Stimulated activated memory B cell treated with anti-CD40 and anti-IgM and Interleukin-4, amounts not matched to agents 10 μg/mL and 1 μg/mL and 100 μg/mL, for 72 hours (primary cell): Measurements from ENCODE around the gene GMPPA.
A peak's percentile ranks its signal among the peaks of the same experiment; 100 is the strongest.

Experiments
- ATAC-seq: fragments of 150-1000 bp; cut with Tn5 transposase; 2 replicates; pipeline ENCODE4 v1.10.0; 2021
- H3K27ac Mint-ChIP-seq: one replicate; pipeline ENCODE4 v1.8.0; 2022; ENCODE audit warnings: mild to moderate bottlenecking, mixed read lengths
- H3K27me3 Mint-ChIP-seq: one replicate; pipeline ENCODE4 v1.8.0; 2022; ENCODE audit warnings: mixed read lengths
- H3K36me3 Mint-ChIP-seq: one replicate; pipeline ENCODE4 v1.8.0; 2022; ENCODE audit warnings: mixed read lengths
- H3K4me1 Mint-ChIP-seq: one replicate; pipeline ENCODE4 v1.8.0; 2022; ENCODE audit warnings: mixed read lengths
- H3K4me3 Mint-ChIP-seq: one replicate; pipeline ENCODE4 v1.8.0; 2022; ENCODE audit warnings: mild to moderate bottlenecking, moderate library complexity, mixed read lengths
- H3K9me3 Mint-ChIP-seq: one replicate; pipeline ENCODE4 v1.8.0; 2022; ENCODE audit warnings: mixed read lengths

The GMPPA gene

DNA sequence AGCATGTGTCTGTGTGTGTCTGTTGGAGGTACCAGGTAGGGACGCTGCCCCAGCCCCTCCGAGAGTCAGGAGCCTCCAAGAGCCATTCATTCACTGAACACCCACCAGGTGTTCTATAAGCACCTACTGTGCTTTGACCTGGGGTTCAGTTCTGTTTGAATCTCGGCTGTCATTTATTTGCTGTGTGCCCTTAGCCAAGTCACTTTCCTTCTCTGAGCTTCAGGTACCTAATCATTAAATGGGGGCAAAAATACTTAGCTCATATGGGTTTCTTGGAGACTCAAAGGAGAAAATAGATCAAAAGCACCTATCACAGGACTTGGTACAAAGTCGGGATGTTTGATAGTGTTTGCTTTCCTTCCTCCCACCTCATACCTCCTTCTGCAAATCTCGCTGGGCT, 28.8 kb downstream of the GMPPA start:
- Mint-ChIP-seq H3K4me3 (no peak overlapping the region), H3K4me1 (peaks cover 8% of the 10 kb centered on the region), H3K36me3 (no peaks in the 10 kb centered on the region), H3K27ac (no peak overlapping the region), H3K9me3 (no peaks in the 10 kb centered on the region), H3K27me3 (peaks cover 78% of the 10 kb centered on the region)
- ATAC-seq, result no peak

DNA sequence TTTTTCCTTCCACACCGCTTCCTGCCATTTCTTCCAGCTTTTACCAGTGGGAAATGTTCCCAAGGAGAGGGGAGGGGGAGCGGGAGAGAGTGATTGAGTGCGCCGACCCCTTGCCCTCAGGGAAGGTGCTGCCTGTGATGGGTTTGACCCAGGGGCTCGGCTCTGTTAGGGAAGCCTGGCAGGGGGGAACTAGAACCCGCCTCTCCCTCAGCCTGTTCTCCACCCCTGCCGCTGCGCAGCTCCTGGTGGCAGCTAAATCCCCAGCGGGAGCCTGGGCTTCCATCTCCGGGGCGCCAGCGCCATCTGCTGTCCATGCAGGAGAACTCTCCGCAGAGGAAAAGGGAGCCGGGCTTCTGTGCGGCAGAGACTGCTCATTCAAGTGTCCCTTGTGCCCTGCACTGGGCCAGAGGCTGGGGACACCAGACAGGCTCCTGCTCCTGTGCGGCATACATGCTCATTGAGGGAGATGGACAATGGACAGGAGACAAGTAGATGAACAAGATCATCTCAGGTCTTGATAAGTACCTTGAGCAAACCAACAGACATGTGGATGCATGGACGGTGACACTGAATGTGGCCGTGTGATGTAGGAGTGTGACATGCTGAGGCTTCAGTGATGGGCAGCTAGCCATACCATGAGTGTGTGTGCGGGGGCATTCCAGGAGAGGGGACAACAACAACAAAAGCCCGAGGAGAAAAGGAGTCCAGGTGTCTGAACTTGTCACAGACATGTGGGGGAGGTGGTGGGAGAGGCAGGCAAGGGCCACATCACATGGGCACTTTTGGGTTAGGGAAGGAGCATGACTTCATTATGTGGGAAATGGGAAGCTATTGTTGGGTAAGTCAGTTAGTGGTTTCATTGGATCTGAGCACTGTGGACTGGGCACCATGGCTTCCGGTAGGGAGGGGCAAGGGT, 31.6 kb downstream of the GMPPA start:
- Mint-ChIP-seq H3K9me3 (no peaks in the 10 kb centered on the region), H3K27me3 (peaks cover 84% of the 10 kb centered on the region), H3K27ac (no peak overlapping the region), H3K4me1 (peaks cover 8% of the 10 kb centered on the region), H3K4me3 (no peak overlapping the region), H3K36me3 (no peaks in the 10 kb centered on the region)
- ATAC-seq, result peak; percentile 76

DNA sequence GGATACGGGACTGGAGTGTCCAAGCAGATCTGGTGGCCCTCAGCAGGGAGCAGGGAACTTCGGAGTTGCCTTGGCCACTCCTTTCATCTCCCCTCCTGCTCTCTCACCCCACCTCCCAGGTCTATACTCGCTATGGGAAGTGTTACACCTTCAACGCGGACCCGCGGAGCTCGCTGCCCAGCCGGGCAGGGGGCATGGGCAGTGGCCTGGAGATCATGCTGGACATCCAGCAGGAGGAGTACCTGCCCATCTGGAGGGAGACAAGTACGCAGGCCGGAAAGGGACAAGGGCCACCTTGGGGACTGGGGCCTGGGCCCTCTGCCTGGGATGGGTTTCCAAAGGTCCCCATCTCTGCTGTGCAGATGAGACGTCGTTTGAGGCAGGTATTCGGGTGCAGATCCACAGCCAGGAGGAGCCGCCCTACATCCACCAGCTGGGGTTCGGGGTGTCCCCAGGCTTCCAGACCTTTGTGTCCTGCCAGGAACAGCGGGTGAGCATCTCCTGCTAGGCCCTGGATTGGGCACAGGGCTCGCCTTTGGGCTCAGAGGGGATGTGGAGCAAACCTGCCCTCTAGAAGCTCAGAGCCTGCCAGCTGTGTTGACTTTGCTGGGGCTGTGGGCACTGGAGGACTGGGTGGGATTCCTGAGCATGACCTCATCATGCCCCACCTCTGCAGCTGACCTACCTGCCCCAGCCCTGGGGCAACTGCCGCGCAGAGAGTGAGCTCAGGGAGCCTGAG, 33.1 kb downstream of the GMPPA start:
- no peak for ATAC-seq
- H3K27me3 Mint-ChIP-seq, result peaks cover 84% of the 10 kb centered on the region

DNA sequence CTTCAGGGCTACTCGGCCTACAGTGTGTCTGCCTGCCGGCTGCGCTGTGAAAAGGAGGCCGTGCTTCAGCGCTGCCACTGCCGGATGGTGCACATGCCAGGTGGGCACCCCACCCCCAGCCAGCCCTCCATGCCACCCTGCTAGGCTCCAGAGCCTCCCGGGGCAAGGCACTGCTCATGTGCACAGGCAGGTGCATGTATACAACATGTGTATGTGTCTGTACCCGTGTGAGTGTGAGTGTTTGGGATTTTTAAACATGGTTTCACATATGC, 33.6 kb downstream of the GMPPA start:
- peaks cover 8% of the 10 kb centered on the region for H3K4me1 Mint-ChIP-seq
- H3K27me3 Mint-ChIP-seq, result peaks cover 84% of the 10 kb centered on the region
- H3K36me3 Mint-ChIP-seq, result no peaks in the 10 kb centered on the region
- H3K27ac Mint-ChIP-seq, result no peak overlapping the region
- no peak overlapping the region for H3K4me3 Mint-ChIP-seq
- no peaks in the 10 kb centered on the region for H3K9me3 Mint-ChIP-seq
- ATAC-seq, result no peak

More for the DNA sequence above, 33.1 kb downstream of the GMPPA start:
- Mint-ChIP-seq H3K27ac (no peak overlapping the region), H3K36me3 (no peaks in the 10 kb centered on the region), H3K4me3 (no peak overlapping the region), H3K9me3 (no peaks in the 10 kb centered on the region), H3K4me1 (peaks cover 8% of the 10 kb centered on the region)

DNA sequence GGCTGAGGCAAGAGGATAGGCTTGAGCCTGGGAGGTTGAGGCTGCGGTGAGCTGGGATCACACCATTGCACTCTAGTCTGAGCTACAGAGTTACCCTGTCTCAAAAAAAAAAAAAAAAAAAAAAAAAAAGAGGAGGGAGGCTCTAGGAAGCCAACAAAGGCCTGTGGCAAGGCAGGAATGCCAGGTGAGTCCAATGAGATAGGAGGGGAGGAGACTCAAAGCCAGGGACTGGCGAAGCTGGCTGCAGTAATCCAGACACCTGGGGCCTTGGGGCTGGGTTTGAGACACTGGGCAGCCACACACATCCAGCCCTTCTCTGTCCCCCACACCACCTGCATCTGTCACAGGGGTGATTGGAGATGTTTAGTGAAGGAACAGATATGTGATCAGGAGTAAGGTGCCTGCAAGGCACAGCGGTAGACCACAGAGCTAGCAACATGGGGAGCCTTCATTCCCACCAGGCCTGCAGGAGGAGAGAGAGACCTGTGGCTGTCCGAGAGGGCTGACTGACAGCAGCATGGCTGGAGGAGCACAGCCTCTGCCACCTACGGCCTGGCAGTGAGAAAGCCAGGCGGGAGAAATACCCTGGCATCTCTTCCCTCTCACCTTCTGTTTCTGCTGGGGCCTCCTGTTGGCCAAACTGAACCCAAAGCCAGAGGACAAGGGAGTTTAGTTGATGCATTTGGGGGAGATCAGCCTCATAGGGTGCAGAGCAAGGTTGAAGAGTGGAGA, 35.4 kb downstream of the GMPPA start:
- H3K36me3 Mint-ChIP-seq, result peaks cover 5% of the 10 kb centered on the region
- no peak overlapping the region for H3K27ac Mint-ChIP-seq
- no peak overlapping the region for H3K4me3 Mint-ChIP-seq
- H3K4me1 Mint-ChIP-seq, result peaks cover 8% of the 10 kb centered on the region
- no peaks in the 10 kb centered on the region for H3K9me3 Mint-ChIP-seq
- peaks cover 92% of the 10 kb centered on the region for H3K27me3 Mint-ChIP-seq
- ATAC-seq, result no peak

DNA sequence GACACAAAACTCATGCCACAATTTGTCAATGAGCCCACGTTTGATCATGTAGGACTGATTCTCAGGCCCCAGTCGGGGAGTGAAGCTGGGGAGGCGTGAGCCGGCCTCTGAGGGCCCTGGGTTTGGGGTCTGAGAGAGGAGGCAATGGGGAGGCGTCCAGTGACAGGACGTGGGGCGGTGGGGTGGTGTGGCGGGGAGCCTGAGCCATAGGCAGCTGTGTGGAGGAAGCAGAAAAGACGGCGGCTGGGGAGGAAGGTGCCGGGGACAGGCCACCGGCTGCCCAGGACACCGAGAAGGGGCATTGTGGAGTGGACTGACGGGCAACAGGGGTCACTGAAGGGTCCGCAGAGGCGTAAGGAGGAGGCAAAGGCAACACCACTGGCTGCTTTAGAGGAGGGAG, 37.7 kb downstream of the GMPPA start:
- H3K4me3 Mint-ChIP-seq, result no peak overlapping the region
- peaks cover 92% of the 10 kb centered on the region for H3K27me3 Mint-ChIP-seq
- no peak overlapping the region for H3K27ac Mint-ChIP-seq
- H3K9me3 Mint-ChIP-seq, result no peaks in the 10 kb centered on the region
- ATAC-seq, result no peak
- peaks cover 14% of the 10 kb centered on the region for H3K36me3 Mint-ChIP-seq
- H3K4me1 Mint-ChIP-seq, result peaks cover 4% of the 10 kb centered on the region

DNA sequence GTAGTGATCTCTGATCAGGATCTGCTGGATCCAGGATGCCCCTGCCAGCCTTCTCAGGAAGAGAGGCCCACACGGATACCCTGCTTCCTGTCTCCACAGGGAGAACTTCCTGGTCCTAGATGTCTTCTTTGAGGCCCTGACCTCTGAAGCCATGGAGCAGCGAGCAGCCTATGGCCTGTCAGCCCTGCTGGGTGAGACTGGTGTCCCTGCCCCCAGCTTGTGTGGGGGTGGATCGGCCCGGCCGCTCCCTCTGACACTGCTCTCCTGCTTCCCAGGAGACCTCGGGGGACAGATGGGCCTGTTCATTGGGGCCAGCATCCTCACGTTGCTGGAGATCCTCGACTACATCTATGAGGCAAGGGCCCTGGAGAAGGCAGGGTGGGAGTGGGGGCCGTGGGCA, 38.3 kb downstream of the GMPPA start:
- Mint-ChIP-seq H3K36me3 (peaks cover 14% of the 10 kb centered on the region), H3K27ac (no peak overlapping the region), H3K9me3 (no peaks in the 10 kb centered on the region), H3K4me1 (peaks cover 5% of the 10 kb centered on the region), H3K4me3 (no peak overlapping the region), H3K27me3 (peaks cover 87% of the 10 kb centered on the region)
- ATAC-seq, result no peak

DNA sequence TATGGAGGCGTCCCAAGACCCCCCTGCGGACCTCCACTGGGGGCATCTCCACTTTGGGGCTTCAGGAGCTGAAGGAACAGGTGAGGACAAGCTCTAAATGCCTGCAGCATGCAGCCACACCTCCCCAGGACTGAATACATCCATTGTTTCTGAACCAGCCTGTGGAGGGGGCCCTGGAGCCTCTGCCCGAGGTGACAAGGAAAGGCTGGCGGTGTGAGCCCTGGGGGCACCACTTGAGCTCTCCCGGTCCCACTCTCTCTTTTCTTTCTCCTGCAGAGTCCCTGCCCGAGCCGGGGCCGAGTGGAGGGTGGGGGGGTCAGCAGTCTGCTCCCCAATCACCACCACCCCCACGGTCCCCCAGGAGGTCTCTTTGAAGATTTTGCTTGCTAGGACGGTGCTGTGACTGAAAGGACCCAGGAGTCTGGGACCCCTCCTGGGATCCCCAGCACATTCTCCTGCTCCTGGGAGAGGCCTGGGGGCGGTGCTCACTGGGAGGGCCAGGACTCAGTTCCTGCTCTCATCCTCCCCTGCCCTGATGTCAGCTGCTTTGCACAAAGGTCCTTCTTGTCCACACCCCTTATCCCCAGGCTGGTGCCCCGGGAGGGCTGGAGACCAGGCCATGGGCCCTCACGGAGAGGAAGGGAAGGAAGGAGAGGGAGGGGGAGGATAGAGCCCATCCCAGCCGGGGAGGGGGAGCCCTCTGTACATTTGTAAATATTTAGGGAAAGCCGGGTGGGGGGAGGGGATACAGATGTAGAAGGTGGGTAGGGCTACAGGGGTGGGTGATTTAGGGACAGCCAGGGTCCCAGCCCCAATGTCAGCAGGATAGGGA, 39.2 kb downstream of the GMPPA start:
- Mint-ChIP-seq H3K4me3 (no peak overlapping the region), H3K9me3 (no peaks in the 10 kb centered on the region), H3K27me3 (peaks cover 78% of the 10 kb centered on the region), H3K4me1 (peaks cover 11% of the 10 kb centered on the region), H3K27ac (no peak overlapping the region), H3K36me3 (peaks cover 14% of the 10 kb centered on the region)
- no peak for ATAC-seq

DNA sequence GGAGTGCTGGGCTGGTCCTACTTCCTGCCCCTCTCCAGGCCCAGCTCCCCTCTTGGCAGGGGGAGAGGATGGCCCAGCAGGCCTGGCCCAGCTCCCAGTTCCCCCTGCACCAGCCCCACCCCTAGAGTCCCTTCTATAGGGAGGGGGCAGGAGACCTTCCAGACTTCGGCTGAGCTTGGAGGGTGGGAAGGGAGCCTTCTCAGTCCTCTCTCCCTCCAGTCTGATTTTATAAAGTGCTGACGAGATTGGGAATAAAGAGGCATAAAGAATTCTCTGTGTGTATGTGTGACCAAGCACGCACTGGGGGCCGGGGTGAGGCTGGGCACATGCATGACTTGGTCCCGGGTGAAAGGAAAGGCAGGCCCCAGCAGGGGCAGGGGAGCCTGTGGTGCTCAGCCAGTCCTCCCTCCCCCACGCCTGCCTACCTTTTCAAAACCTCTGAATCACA, 39.8 kb downstream of the GMPPA start:
- H3K9me3 Mint-ChIP-seq, result no peaks in the 10 kb centered on the region
- peaks cover 12% of the 10 kb centered on the region for H3K4me1 Mint-ChIP-seq
- no peak overlapping the region for H3K27ac Mint-ChIP-seq
- ATAC-seq, result no peak
- H3K4me3 Mint-ChIP-seq, result no peak overlapping the region
- H3K36me3 Mint-ChIP-seq, result peaks cover 14% of the 10 kb centered on the region
- peaks cover 71% of the 10 kb centered on the region for H3K27me3 Mint-ChIP-seq

DNA sequence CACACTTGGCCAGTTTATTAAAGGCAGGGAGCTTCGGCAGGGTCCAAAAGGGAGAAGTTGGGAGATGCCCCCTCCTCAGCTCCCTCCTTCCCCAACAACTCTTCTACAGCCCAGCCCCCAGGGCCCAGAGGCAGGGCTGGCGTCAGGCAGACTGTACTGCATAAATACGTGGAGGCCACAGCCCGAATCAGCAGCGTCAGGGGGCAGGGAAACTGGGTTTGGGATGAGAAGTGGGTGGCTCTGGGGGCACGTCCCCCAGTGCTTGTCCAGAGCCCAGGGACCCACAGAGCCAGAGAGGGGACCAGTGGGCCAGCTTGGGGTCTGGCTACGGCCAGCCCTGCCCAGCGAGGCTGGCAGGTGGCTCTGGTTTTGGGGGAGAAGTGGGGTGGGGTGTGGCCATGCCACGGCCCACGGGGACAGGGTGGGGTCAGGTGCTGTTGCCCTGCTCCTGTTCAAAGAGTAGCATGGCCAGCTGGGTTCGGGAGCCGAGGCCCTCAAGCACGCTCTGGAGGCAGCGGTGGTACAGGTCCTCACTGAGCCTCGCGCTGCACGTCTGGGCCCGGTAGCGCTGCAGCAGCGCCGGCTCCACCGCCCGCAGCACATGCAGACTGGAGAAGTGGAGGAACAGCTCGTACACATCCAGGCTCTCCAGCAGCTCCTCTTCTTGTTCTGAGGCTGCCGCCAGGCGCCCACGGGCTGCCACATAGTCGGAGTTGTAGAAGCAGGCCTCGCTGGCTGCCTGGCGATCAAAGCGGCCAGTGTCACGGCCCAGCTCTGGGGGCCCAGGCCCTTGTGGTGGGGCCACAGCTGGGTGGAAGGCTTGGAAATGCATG, 40.5 kb downstream of the GMPPA start:
- ATAC-seq, result no peak
- H3K27ac Mint-ChIP-seq, result no peak overlapping the region
- H3K9me3 Mint-ChIP-seq, result no peaks in the 10 kb centered on the region
- peaks cover 14% of the 10 kb centered on the region for H3K4me1 Mint-ChIP-seq
- peaks cover 14% of the 10 kb centered on the region for H3K36me3 Mint-ChIP-seq
- no peak overlapping the region for H3K4me3 Mint-ChIP-seq
- H3K27me3 Mint-ChIP-seq, result peaks cover 70% of the 10 kb centered on the region

DNA sequence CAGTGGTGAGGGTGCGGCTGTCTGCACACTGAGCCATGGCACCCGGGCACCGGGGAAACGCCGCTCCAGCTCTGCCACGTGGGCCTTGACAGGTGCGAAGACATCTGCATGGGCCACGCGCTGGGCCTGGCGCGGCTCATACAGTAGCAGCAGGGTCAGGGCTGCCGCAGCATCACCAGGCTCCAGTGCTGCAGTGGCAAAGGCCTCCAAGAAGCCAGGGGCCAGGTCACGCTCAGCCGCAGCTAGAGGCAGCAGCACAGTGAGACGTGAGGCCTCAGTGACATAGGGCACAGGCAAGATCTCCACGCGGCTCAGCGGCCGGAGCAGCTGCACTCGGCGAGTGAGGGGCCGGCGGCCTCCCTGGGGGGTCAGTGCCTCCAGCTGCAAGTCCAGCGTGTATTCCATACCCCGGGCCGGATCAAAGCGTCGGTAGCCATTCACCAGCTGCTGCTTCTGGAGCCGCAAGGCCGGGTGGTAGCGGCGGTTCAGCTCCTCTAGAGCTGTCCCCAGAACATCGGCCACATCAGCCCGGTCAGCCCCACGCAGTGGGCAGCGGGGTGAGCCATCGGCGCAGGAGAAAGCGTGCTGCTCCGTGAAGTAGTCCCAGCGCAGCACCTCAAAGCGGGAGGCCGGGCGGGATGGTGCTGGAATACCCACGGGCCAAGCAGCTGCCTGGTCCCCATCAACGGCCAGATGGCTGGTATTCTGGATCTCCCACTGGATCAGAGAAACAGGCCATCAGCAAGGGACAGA, 41.4 kb downstream of the GMPPA start:
- Mint-ChIP-seq H3K4me1 (peaks cover 20% of the 10 kb centered on the region), H3K4me3 (no peak overlapping the region), H3K27ac (no peak overlapping the region)

DNA sequence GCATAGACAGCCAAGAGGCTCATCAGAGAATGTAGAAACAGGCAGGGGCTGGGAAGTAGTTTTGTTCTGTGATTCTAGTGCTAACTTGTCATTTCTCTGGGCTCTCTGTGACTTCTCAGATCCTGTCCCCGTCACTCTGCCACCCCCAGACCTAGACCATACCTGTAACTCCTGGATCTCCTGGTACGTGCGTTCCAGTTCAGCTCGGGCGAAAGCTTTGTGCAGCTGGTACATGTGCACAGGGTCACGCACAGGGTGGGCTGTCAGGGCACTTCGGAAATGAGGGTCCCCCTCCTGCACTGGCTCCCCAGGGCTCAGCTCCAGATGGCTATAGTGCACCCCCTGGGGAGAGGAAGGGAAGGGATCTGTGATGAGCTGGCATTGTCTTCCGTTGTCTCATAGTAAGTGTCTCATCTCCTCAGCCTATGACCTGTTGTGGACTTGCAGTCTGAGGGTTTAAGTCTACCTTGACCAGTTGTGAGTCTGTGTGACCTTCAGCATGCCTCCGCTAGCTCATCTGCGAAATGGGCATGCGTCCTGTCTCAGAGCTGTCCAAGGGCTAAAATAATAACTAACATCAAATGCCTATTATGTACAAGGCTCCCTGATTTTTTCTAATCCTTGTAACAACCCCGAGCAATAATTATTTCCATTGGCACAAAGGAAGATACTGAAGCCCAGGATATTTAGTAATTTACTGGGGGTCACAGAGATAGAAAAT, 42.3 kb downstream of the GMPPA start:
- ATAC-seq, result no peak
- Mint-ChIP-seq H3K4me3 (no peak overlapping the region), H3K36me3 (peaks cover 14% of the 10 kb centered on the region), H3K27me3 (peaks cover 76% of the 10 kb centered on the region), H3K9me3 (no peaks in the 10 kb centered on the region), H3K4me1 (peaks cover 20% of the 10 kb centered on the region), H3K27ac (no peak overlapping the region)

More for the DNA sequence above, 41.4 kb downstream of the GMPPA start:
- H3K36me3 Mint-ChIP-seq, result peaks cover 14% of the 10 kb centered on the region
- no peak for ATAC-seq
- H3K9me3 Mint-ChIP-seq, result no peaks in the 10 kb centered on the region
- peaks cover 76% of the 10 kb centered on the region for H3K27me3 Mint-ChIP-seq

DNA sequence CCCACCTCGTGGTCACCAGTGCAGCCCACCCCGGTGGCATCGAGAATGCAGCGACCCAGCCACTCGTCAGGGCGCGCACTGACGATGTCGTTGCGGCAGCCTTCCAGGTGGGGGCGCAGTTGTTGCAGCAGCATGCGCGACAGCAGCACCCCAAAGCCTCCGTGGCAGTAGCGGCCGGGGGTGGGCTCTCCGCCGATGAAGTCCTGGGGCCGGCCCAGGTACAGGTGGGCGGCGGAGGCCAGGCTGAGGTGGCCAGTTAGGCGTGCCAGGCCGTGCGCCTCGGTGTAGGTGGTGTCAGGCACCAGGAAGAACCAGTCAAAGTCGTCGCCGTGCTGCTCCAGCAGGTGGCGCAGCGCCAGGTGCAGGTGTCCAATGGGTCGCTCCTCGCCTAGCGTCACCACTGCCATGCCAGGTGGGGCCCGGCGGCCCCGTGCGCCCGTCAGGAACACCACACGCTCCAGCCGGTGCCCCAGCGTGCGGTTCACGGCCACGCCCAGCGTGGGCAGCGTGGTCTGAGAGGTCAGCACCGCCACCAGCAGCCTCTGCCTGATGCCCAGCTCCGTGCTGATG, 43.0 kb downstream of the GMPPA start:
- Mint-ChIP-seq H3K36me3 (peaks cover 14% of the 10 kb centered on the region), H3K9me3 (no peaks in the 10 kb centered on the region), H3K27me3 (peaks cover 76% of the 10 kb centered on the region), H3K27ac (no peak overlapping the region), H3K4me1 (peaks cover 20% of the 10 kb centered on the region), H3K4me3 (peak overlapping the region; percentile 33)
- ATAC-seq, result peak; percentile 72
